NCI-H1092 (cell line): ENCODE measurements around the gene SETD1A.
A peak's percentile ranks its signal among the peaks of the same experiment; 100 is the strongest.

ENCODE experiments used
- DNase-seq: peaks from one replicate; lab custom pipeline; 2025; lab: John Stamatoyannopoulos, UW

Gene SETD1A

DNA sequence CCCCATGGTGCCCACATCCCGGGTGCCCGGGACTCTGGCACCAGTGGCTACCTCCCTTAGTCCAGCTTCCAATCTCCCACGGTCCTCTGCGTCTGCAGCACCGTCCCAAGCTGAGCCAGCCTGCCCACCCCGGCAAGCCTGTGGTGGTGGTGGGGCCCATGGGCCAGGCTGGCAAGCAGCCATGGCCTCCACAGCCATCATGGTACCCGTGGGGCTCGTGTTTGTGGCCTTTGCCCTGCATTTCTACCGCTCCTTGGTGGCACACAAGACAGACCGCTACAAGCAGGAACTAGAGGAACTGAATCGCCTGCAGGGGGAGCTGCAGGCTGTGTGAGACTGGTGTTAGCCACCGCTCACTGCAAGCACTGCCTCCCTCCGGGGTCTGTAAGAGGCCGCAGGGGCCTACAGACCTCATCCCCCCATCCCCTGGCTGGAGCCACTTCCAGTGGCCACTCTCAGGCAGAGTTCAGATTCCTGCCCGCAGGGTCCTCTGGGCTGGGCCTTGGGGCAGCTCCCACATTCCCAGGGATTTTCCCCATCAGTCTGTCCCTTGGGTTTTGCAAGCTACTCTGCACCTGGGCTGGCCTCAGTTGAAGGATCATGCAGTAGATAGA lies 3.9 kb upstream of the SETD1A start:
- DNase-seq = peak; percentile 85

DNA sequence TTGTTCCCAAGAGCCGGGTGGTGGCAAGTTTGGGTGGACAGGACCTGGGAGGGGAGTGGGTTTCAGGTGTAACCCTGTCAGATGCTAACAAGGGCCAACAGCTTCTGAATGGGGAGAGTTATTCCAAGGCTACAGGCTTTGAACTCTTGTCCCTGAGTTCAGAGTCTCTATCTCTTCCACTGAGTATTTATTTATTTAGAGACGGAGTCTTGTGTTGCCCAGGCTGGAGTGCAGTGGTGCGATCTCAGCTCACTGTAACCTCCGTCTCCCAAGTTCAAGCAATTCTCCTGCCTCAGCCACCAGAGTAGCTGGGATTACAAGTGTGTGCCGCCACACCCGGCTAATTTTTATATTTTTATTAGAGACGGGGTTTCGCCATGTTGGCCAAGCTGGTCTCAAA lies 2.6 kb upstream of the SETD1A start:
- DNase-seq = no peak

DNA sequence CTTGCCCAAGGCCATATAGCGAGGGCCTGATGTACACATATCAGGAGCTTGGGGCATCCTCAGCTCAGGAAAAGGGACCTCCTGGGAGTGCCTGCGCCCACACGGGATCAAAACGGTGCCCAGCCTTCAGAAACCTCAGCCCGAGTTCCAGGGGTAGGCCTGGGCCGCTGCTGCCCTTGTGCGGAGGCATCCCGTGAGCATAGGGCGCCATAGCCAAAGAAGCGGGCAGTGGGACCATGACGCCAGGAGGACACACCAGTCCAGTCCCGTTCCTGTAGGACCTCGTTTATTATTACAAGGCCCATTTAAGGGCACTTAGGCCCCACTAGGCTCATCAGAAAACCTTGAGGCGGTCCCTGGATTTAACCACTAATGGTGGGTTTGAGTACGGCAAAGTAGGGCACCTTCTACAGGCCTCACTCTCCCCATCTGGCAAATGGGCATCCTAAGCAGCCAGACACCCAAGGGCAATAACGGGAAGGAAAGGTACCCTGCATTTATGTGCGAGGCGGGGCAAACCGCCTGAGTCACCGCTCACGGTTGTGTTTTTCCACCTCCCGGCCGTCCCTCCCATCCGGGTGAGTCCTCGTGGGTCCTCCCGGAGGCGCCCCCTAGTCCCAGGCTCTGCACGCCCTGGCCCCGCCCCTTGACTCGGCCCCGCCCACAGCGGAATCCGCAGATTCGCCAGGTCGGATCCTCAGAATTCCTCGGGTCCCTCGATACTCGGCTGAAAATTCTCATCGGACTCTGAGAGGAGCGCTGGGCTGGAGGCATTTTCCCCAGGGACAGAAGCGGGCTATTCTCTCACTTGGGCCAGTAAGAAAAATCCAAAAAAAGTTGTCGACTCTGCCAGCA lies 726 bp upstream of the SETD1A start:
- DNase-seq = peak; percentile 47

DNA sequence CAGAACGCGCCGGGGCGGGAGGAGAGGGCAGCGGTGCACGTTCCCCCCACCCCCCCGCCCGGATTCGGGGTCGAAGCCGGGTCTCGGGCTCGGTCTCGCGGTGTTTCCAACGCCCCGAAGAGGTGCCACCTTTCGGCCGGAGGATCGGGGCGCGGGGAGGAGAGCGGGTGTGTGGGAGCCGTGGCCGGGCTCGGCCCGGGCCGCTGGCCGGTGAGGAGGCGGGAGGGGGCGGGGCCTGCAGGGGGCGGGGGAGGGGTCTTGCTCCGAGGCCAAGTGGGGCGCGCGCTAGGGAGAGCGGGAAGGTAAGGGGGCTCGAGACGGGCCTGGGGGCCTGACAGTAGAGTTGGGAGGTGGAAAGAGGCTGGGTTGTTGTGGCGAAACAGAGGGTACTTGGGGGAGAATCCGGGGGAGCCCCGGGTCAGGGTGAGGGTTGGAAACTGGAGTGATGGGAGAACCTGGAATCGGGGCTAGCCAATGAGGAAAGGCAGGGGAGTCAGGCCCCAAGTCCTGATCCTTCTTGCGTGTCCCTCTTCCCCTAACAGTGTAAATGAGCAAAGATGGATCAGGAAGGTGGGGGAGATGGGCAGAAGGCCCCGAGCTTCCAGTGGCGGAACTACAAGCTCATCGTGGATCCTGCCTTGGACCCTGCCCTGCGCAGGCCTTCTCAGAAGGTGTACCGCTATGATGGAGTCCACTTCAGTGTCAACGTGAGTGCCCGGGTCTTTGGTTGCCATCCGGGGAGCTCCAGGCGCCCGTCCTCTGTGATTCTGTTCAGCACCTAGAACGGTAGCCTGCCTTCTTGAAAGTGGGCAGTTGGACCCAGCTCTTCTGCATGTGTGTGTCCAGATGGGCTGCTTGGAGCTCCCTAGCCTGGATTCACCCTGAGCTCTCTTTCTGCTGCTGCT lies 873 bp downstream of the SETD1A start:
- peak; percentile 61 for DNase-seq

DNA sequence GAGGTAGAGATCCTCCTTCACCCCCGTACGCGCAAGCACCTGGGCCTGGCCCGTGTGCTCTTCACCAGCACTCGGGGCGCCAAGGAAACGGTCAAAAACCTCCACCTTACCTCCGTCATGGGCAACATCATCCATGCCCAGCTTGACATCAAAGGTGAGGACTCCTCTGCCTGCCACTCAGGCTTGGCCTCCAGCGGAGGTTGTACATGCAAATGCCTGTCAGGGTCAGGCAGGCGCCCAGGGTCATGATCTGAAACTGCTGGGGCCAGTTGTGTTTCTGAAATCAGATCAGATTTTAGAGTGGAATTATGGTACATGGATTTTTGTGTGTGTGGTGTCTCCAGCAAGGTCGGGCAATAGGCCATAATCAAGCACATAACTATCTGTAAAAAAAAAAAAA lies 3.8 kb downstream of the SETD1A start:
- no peak for DNase-seq

- no peak for DNase-seq
Observed at GRCh38 chr16:30963925-30964511, 6.5 kb downstream of the SETD1A start.

GRCh38 chr16:30964574-30965226 lies 7.1 kb downstream of the SETD1A start:
- DNase-seq = no peak

GRCh38 chr16:30965436-30965835 lies 7.9 kb downstream of the SETD1A start:
- DNase-seq = no peak

- DNase-seq = no peak
Observed at GRCh38 chr16:30966033-30966619, 8.6 kb downstream of the SETD1A start.

- DNase-seq = no peak
Observed at GRCh38 chr16:30967795-30968194, 10.2 kb downstream of the SETD1A start.

DNA sequence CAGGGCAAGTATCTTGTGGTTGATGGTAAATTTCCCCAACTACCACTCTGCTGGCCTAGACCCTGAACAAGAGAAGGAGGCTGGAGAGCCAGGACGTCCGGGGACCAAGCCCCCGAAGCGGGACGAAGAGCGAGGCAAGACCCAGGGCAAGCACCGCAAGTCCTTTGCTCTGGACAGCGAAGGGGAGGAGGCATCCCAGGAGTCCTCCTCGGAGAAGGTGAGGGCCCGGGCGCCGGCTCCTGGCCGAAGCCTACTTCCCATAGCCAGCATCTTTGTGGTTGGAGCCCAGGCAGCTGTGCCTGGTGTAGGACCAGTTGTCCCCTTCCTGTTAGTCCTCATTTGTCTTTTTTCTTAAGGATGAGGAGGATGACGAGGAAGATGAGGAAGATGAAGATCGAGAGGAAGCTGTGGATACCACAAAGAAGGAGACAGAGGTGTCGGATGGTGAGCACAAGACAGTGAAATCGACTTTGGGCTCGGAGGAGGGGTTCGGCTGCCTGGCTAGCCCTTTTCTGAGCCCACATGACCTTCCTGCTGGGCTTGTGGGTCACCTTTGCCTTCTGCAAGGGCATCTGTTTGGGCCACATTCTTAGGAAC lies 11.8 kb downstream of the SETD1A start:
- no peak for DNase-seq

- no peak for DNase-seq
Observed at GRCh38 chr16:30971298-30971697, 13.7 kb downstream of the SETD1A start.

GRCh38 chr16:30972872-30973271 lies 15.3 kb downstream of the SETD1A start:
- no peak for DNase-seq

- DNase-seq = no peak
Observed at GRCh38 chr16:30974348-30974747, 16.8 kb downstream of the SETD1A start.

DNA sequence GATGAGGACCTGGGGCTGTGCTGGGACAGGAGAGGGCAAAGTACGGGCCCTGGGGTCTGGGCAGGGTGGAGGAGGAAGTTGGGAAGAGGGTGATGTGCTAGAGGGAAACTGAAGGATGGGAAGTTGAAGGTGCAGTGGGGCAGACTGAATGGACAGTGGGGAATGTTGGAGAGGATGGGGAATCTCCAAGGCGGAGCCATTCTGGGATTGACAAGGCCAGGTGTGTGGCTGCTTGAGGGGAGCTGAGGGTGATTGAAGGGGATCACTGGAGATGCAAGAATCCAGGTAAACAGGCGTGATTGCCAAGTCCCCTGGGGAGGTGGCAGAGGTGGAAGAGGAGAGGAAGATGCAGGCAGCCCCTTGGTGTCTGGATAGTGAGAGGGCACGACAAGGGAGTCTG lies 18.9 kb downstream of the SETD1A start:
- DNase-seq = no peak

DNA sequence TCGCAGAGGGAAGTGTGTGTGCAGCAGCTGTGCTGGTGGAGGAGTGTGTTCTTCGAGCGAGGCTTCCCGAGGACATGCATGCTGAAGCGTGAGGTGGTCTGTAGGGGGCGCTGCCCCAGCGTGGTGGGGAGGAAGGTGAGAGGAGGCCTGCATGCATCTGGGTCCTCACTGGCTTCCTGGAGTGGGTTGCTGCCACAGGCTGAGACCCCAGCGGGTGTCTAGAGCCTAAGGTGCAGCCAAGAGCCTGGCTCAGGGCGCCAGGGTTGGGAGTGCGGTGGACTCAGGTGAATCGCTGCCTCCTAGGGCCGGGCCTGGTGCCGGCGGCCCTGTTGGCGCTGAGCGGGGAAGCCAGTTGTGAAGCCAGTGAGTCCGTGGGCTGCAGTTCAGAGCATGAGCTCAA lies 19.9 kb downstream of the SETD1A start:
- no peak for DNase-seq

GRCh38 chr16:30979170-30980022 lies 21.8 kb downstream of the SETD1A start:
- no peak for DNase-seq

DNA sequence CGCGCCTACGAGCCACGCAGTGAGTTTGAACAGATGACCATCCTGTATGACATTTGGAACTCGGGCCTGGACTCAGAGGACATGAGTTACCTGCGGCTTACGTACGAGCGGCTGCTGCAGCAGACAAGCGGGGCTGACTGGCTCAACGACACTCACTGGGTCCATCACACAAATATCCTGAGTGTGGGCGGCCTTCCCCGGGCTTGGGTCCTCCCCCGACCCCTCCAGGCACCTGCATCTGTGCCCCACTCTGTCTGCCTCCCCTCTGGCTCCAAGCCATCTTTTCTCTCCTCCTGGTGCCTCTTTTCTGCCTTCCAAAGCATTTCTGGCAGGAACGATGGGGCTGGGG lies 22.4 kb downstream of the SETD1A start:
- no peak for DNase-seq

- no peak for DNase-seq
Observed at GRCh38 chr16:30980434-30980833, 22.9 kb downstream of the SETD1A start.

DNA sequence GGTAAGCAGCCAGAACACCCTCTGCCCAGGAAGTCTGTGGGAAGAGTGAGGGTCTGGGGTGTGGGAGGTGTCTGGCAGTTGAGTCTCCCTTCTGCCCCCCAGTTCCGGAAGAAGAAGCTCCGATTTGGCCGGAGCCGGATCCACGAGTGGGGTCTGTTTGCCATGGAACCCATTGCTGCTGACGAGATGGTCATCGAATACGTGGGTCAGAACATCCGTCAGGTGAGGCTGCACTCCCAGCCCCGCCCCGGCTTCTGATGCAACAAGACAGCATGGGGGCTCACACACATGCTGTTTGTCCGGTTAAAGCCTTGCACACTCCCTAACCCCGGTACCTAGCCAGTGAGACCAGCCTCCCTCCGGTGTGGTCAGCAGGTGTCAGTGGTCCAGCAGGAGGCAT lies 23.4 kb downstream of the SETD1A start:
- no peak for DNase-seq
